Measurements from ENCODE around the gene U2SURP.

DNA sequence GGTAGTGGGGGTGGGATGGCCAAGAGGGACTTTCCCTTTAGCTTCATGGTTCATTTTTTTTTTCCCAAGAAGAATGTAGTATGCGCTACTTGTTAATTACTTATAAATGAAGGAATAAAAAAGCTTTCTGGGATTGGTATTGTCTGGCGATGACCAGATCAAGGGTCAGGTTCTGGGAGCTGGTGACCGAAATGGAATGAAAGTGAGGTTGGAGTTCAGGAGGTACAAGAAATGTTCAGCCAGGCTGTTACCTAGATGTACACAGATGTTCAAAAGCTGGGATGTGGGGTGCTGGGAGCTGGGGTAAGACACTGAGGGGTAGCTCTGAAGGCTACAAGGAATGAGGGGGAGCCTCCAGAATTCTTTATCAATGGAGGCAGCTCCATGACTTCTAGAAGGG is 17.1 kb upstream of the U2SURP start:
- TF ChIP-seq GATA2 (IDR thresholded peaks at IDR 0.05; ENCODE audit: low read depth, low read length) (no peak), GATA3 (IDR thresholded peaks at IDR 0.05; ENCODE audit: low read depth, low read length) (no peak)
